CD4-positive, alpha-beta T cell (primary cell): Measurements from ENCODE around the gene ZNF558. TPM values are rescaled to one million over a fixed set of nuclear protein-coding genes. Genes with fewer than 3 reads are reported as not detected.

Source experiments
- ATAC-seq: fragments of 200-7000 bp; cut with Tn5 transposase; one replicate; pipeline ENCODE4 v1.10.0; 2022; ENCODE audit warnings: mild to moderate bottlenecking; ENCODE audit not compliant: poor library complexity
- CTCF ChIA-PET: fragments of 350-600 bp; sonication (Branson Sonifier 250); formaldehyde crosslinking; loops from one replicate; lab custom pipeline; 2021; ENCODE audit warnings: antibody characterized with exemption, inconsistent platforms; lab: Charles Lee
- POLR2A ChIA-PET: fragments of 350-600 bp; sonication (Branson Sonifier 250); formaldehyde crosslinking; loops from one replicate; lab custom pipeline; 2021; ENCODE audit warnings: antibody characterized with exemption, inconsistent platforms; lab: Charles Lee
- DNase-seq, 14 experiments: peaks; one replicate each; pipeline ENCODE4 v3.0.0-alpha.2; 2013 to 2020; ENCODE audit warnings: mixed read lengths in 2 of 14
- H3K27ac ChIP-seq, 2 donors: one replicate each; pipeline versions ENCODE4 v1.5.1 to v1.7.0; 2013; ENCODE audit warnings: low read length in 2 of 2, low read depth in 1 of 2, mild to moderate bottlenecking in 1 of 2
- H3K27me3 ChIP-seq, 2 experiments: 1 replicate in 1 of 2; 2 replicates in 1 of 2; pipeline versions ENCODE4 v1.6.1 to v1.7.0; 2013; ENCODE audit warnings: low read length in 2 of 2, control low read depth in 1 of 2, mild to moderate bottlenecking in 1 of 2, moderate library complexity in 1 of 2; ENCODE audit not compliant: insufficient read depth in 2 of 2, control insufficient read depth in 1 of 2
- H3K36me3 ChIP-seq: one replicate; pipeline ENCODE4 v1.6.1; 2013; ENCODE audit warnings: low read length, control low read depth; ENCODE audit not compliant: insufficient read depth
- H3K4me1 ChIP-seq: one replicate; pipeline ENCODE4 v1.6.1; 2013; ENCODE audit warnings: low read length, control low read depth; ENCODE audit not compliant: insufficient read depth
- H3K4me3 ChIP-seq: one replicate; pipeline ENCODE4 v1.5.1; 2013; ENCODE audit warnings: mild to moderate bottlenecking, low read length, moderate library complexity
- H3K9me3 ChIP-seq, 2 experiments: 1 replicate in 1 of 2; 2 replicates in 1 of 2; pipeline versions ENCODE4 v1.6.1 to v1.7.0; 2013; ENCODE audit warnings: low read length in 2 of 2, mild to moderate bottlenecking in 2 of 2, control low read depth in 1 of 2, moderate library complexity in 1 of 2; ENCODE audit not compliant: control insufficient read depth in 1 of 2, insufficient read depth in 1 of 2
- H3K27ac Mint-ChIP-seq: one replicate; pipeline ENCODE4 v1.8.0; 2020; ENCODE audit warnings: mixed read lengths
- H3K27me3 Mint-ChIP-seq: one replicate; pipeline ENCODE4 v1.8.0; 2021; ENCODE audit warnings: mixed read lengths
- H3K36me3 Mint-ChIP-seq: one replicate; pipeline ENCODE4 v1.8.0; 2021; ENCODE audit warnings: low read depth, mixed read lengths
- H3K4me1 Mint-ChIP-seq: one replicate; pipeline ENCODE4 v1.8.0; 2021; ENCODE audit warnings: low read depth, mixed read lengths
- H3K4me3 Mint-ChIP-seq: one replicate; pipeline ENCODE4 v1.8.0; 2020; ENCODE audit warnings: mild to moderate bottlenecking, mixed read lengths
- H3K9me3 Mint-ChIP-seq: one replicate; pipeline ENCODE4 v1.8.0; 2020; ENCODE audit warnings: mixed read lengths
- intact Hi-C, 2 experiments: fragments of 100-400 bp; cut with DNase I in 1 of 2; cut with micrococcal nuclease in 1 of 2; formaldehyde crosslinking; loops; one replicate each; pipeline versions ENCODE4 v1.15.1 to v1.9.0; 2023 to 2025; cut with DNase I, micrococcal nuclease
- total RNA-seq, 174 experiments: library from RNA in 2 of 174; stranded (reverse) in 2 of 174; gene quantifications; one replicate each; pipeline ENCODE4 v1.2.3 and lab custom pipeline; 2021 to 2026
- TF ChIP-seq, protein P1 (sequence below): fragments of 200-600 bp; IDR thresholded peaks from one replicate; pipeline ENCODE4 v1.8.0; 2022; ENCODE audit warnings: antibody characterized with exemption, mild to moderate bottlenecking

ZNF558 gene
- total RNA-seq, 2 experiments from 2014 or later = 22.2 to 23.3 TPM

DNA sequence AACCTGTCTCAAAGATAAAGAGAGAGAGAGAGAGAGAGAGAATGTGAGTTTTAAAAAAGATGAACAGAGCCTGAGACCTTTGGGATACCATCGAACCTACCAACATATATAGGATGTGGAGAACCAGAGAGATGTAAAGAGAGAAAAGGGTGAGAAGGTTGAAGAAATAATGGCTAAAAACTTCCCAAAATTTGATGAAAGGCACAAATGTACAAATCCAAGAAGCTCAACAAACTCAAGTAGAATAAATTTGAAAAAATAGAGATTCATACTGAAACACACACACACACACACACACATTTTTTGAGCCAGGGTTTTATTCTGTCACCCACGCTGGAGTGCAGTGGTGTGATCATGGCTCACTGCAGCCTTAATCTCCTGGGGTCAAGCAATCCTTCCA, 16.3 kb downstream of the ZNF558 start:
- no peak overlapping the region for H3K27ac ChIP-seq
- no peak overlapping the region for H3K4me3 ChIP-seq
- H3K36me3 ChIP-seq = peaks cover 88% of the 10 kb centered on the region
- intact Hi-C loops = no loop called here
- peaks cover 37 to 91% of the 10 kb centered on the region in 2 experiments for H3K9me3 ChIP-seq
- TF ChIP-seq, protein P1, sequence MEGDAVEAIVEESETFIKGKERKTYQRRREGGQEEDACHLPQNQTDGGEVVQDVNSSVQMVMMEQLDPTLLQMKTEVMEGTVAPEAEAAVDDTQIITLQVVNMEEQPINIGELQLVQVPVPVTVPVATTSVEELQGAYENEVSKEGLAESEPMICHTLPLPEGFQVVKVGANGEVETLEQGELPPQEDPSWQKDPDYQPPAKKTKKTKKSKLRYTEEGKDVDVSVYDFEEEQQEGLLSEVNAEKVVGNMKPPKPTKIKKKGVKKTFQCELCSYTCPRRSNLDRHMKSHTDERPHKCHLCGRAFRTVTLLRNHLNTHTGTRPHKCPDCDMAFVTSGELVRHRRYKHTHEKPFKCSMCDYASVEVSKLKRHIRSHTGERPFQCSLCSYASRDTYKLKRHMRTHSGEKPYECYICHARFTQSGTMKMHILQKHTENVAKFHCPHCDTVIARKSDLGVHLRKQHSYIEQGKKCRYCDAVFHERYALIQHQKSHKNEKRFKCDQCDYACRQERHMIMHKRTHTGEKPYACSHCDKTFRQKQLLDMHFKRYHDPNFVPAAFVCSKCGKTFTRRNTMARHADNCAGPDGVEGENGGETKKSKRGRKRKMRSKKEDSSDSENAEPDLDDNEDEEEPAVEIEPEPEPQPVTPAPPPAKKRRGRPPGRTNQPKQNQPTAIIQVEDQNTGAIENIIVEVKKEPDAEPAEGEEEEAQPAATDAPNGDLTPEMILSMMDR = no peak
- peaks cover 100% of the 10 kb centered on the region for H3K36me3 Mint-ChIP-seq
- POLR2A ChIA-PET = no interaction called here
- H3K27me3 ChIP-seq = no peaks in the 10 kb centered on the region
- no peaks in the 10 kb centered on the region for H3K4me1 ChIP-seq
- CTCF ChIA-PET = no interaction called here
- DNase-seq (no peak), ATAC-seq (no peak)
- no peaks in the 10 kb centered on the region for H3K27me3 Mint-ChIP-seq
- H3K9me3 Mint-ChIP-seq = peaks cover 27% of the 10 kb centered on the region
- H3K4me1 Mint-ChIP-seq = no peaks in the 10 kb centered on the region
- H3K4me3 Mint-ChIP-seq = no peak overlapping the region
- no peak overlapping the region for H3K27ac Mint-ChIP-seq

DNA sequence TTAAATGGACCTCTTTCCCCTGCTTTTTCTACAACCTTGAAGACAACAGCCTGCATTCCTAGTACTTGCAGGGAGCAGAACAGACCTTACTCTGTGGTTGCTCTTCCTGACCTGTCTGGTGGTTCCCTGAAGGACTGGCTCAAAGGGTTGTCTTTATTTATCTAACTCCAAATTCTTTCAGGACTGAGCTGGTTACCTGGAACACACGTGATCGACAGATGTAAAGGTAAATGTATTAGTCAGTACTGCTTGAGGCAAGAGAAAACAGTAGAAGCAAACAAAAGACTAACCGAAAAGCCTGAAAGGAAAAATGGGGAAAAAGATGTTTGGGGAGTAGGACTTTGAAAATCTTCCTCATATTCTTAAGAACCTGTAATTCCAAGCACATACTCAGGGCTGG, 17.9 kb downstream of the ZNF558 start:
- Mint-ChIP-seq H3K36me3 (peaks cover 100% of the 10 kb centered on the region), H3K9me3 (peaks cover 27% of the 10 kb centered on the region), H3K4me3 (no peak overlapping the region), H3K27ac (no peak overlapping the region), H3K27me3 (no peaks in the 10 kb centered on the region), H3K4me1 (no peaks in the 10 kb centered on the region)
- intact Hi-C loops = no loop called here
- TF ChIP-seq, protein P1 = no peak
- ChIA-PET POLR2A (no interaction called here), CTCF (no interaction called here)
- H3K27ac ChIP-seq = no peak overlapping the region
- H3K36me3 ChIP-seq = peaks cover 78% of the 10 kb centered on the region
- ATAC-seq = no peak
- H3K4me3 ChIP-seq = no peak overlapping the region
- H3K4me1 ChIP-seq = no peaks in the 10 kb centered on the region
- peaks cover 24 to 97% of the 10 kb centered on the region in 2 experiments for H3K9me3 ChIP-seq
- no peak for DNase-seq
- H3K27me3 ChIP-seq = no peaks in the 10 kb centered on the region

DNA sequence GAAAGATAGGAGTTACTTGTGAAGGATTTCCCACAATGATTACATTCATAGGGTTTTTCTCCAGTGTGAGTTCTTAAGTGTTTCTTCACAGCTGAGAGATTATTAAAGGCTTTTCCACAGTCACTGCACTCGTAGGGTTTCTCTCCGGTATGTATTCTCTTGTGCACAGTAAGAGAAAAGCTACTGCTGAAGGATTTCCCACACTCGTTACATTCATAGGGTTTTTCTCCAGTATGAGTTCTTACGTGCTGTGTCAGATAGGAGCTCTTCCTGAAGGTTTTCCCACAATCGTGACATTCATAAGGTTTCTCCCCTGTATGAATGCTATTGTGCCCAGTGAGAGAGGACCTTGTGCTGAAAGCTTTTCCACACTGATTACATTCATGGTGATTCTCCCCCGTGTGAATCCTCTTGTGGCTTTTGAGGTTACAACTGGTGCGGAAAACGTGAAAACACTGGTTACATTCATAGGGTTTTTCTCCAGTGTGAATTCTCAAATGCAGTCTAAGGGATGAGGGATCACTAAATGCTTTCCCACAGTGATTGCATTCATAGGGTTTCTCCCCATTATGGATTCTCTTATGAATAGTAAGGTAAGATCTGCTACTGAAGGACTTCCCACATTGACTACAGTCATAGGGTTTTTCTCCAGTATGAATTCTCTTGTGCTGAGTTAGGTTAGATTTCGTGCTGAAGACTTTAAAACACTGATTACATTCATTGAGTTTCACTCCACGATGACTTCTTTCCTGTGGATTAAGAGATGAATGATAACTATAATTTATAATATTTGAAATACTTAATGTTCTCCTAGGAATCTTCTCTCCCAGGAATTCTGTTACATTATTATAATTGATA, 20.6 kb downstream of the ZNF558 start:
- Mint-ChIP-seq H3K27ac (no peak overlapping the region), H3K9me3 (peaks cover 24% of the 10 kb centered on the region), H3K4me1 (no peaks in the 10 kb centered on the region), H3K27me3 (no peaks in the 10 kb centered on the region), H3K36me3 (peaks cover 100% of the 10 kb centered on the region), H3K4me3 (no peak overlapping the region)
- Histone ChIP-seq H3K27me3 (no peaks in the 10 kb centered on the region), H3K36me3 (peaks cover 64% of the 10 kb centered on the region), H3K4me1 (no peaks in the 10 kb centered on the region), H3K27ac (no peak overlapping the region), H3K9me3 (peaks cover 37 to 94% of the 10 kb centered on the region in 2 experiments), H3K4me3 (no peak overlapping the region)
- DNase-seq (no peak), ATAC-seq (no peak)
- TF ChIP-seq, protein P1 = no peak
- ChIA-PET POLR2A (no interaction called here), CTCF (no interaction called here)
- intact Hi-C loops = no loop called here
